Measurements from ENCODE around the gene RBMXL2.
A peak's percentile ranks its signal among the peaks of the same experiment; 100 is the strongest.

RBMXL2 gene

GRCh38 chr11:7089328-7090251 lies 792 bp downstream of the RBMXL2 start:
- no peak for TF ChIP-seq CTCF (IDR thresholded peaks at IDR 0.05; ENCODE audit: low read depth, low read length, missing control alignments)
- DNase-seq (ENCODE audit: low read depth), result no peak
- H3K4me3 ChIP-seq (ENCODE audit: low read depth, low read length), result no peak overlapping the region

GRCh38 chr11:7098235-7098832 lies 9.5 kb downstream of the RBMXL2 start:
- DNase-seq (ENCODE audit: low read depth), result peak; percentile 15
- H3K4me3 ChIP-seq (ENCODE audit: low read depth, low read length), result no peak overlapping the region
- TF ChIP-seq CTCF (IDR thresholded peaks at IDR 0.05; ENCODE audit: low read depth, low read length, missing control alignments), result peak; percentile 63

- H3K4me3 ChIP-seq (ENCODE audit: low read depth, low read length), result no peak overlapping the region
- DNase-seq (ENCODE audit: low read depth), result no peak
- no peak for TF ChIP-seq CTCF (IDR thresholded peaks at IDR 0.05; ENCODE audit: low read depth, low read length, missing control alignments)
Measured at GRCh38 chr11:7115780-7116179, 27.0 kb downstream of the RBMXL2 start.

- TF ChIP-seq CTCF (IDR thresholded peaks at IDR 0.05; ENCODE audit: low read depth, low read length, missing control alignments), result no peak
- DNase-seq (ENCODE audit: low read depth), result no peak
Measured at GRCh38 chr11:7116370-7116769, 27.6 kb downstream of the RBMXL2 start.

GRCh38 chr11:7138051-7138450 lies 49.3 kb downstream of the RBMXL2 start:
- no peak for TF ChIP-seq CTCF (IDR thresholded peaks at IDR 0.05; ENCODE audit: low read depth, low read length, missing control alignments)
- no peak overlapping the region for H3K4me3 ChIP-seq (ENCODE audit: low read depth, low read length)

More at GRCh38 chr11:7116370-7116769, 27.6 kb downstream of the RBMXL2 start:
- H3K4me3 ChIP-seq (ENCODE audit: low read depth, low read length), result no peak overlapping the region

More at GRCh38 chr11:7138051-7138450, 49.3 kb downstream of the RBMXL2 start:
- DNase-seq (ENCODE audit: low read depth), result no peak

All from GM12864 (cell line).